WTC11 (cell line): ENCODE results near the gene SOX6. TPM values are rescaled to one million over a fixed set of nuclear protein-coding genes. Genes with fewer than 3 reads are reported as not detected.

Experiments
- ATAC-seq: fragments of 200-7000 bp; cut with Tn5 transposase; 2 replicates; pipeline ENCODE4 v1.10.0; 2021; ENCODE audit warnings: mild to moderate bottlenecking, moderate library complexity
- CTCF ChIA-PET: fragments of 300-600 bp; sonication (Branson Sonifier 250); formaldehyde crosslinking; loops from one replicate; lab custom pipeline; 2021; ENCODE audit warnings: antibody characterized with exemption; lab: Charles Lee
- POLR2A ChIA-PET: fragments of 350-600 bp; sonication (Branson Sonifier 250); formaldehyde crosslinking; loops from one replicate; lab custom pipeline; 2021; ENCODE audit warnings: antibody characterized with exemption; lab: Charles Lee
- DNase-seq: peaks from one replicate; pipeline ENCODE4 v3.0.0; 2021; ENCODE audit warnings: low spot score
- H3K27ac Mint-ChIP-seq: 2 replicates; pipeline ENCODE4 v1.8.0; 2021; ENCODE audit warnings: mixed read lengths
- H3K27me3 Mint-ChIP-seq: 2 replicates; pipeline ENCODE4 v1.8.0; 2021; ENCODE audit warnings: low read depth, mild to moderate bottlenecking, moderate library complexity, mixed read lengths
- H3K36me3 Mint-ChIP-seq: 2 replicates; pipeline ENCODE4 v1.8.0; 2021; ENCODE audit warnings: mixed read lengths
- H3K4me1 Mint-ChIP-seq: 2 replicates; pipeline ENCODE4 v1.8.0; 2022; ENCODE audit warnings: mixed read lengths
- H3K4me3 Mint-ChIP-seq: 2 replicates; pipeline ENCODE4 v1.8.0; 2021; ENCODE audit warnings: mild to moderate bottlenecking, moderate library complexity, mixed read lengths
- H3K9me3 Mint-ChIP-seq: 2 replicates; pipeline ENCODE4 v1.8.0; 2021; ENCODE audit warnings: mixed read lengths
- GTF2I ChIP-seq: fragments of 250-450 bp; sonication (Bioruptor Pico); conservative IDR thresholded peaks from 2 replicates; pipeline ENCODE4 v1.4.0; 2021; ENCODE audit warnings: mild to moderate bottlenecking
- JAZF1 ChIP-seq: fragments of 250-450 bp; sonication (Bioruptor Pico); IDR thresholded peaks from 2 replicates; pipeline ENCODE4 v1.9.0; 2021; ENCODE audit warnings: moderate library complexity, mild to moderate bottlenecking, inconsistent platforms
- MYBL2 ChIP-seq: sonication (generic); formaldehyde crosslinking; IDR thresholded peaks from 2 replicates; pipeline ENCODE4 v1.8.1; 2023; ENCODE audit warnings: mild to moderate bottlenecking, moderate library complexity, missing genetic modification reagents
- SMAD4 ChIP-seq: sonication (generic); formaldehyde crosslinking; IDR thresholded peaks from 2 replicates; pipeline ENCODE4 v1.8.0; 2022; ENCODE audit warnings: mild to moderate bottlenecking, missing genetic modification reagents
- ZNF121 ChIP-seq: sonication (generic); formaldehyde crosslinking; IDR thresholded peaks from 2 replicates; pipeline ENCODE4 v1.8.0; 2023; ENCODE audit warnings: missing genetic modification reagents
- ZNF232 ChIP-seq: sonication (generic); formaldehyde crosslinking; IDR thresholded peaks from 2 replicates; pipeline ENCODE4 v1.8.0; 2022; ENCODE audit warnings: mild to moderate bottlenecking, missing genetic modification reagents
- ZNF423 ChIP-seq: fragments of 250-450 bp; sonication (Bioruptor Pico); IDR thresholded peaks from 2 replicates; pipeline ENCODE4 v2.1.2; 2022; ENCODE audit warnings: mild to moderate bottlenecking, moderate library complexity
- total RNA-seq: library from RNA; stranded (reverse); gene quantifications from 3 replicates; pipeline ENCODE4 v1.2.3, GENCODE V29; 2021
- TF ChIP-seq, protein P1 (sequence below): fragments of 250-450 bp; sonication (Bioruptor Pico); IDR thresholded peaks from 2 replicates; pipeline ENCODE4 v1.9.0; 2021; ENCODE audit warnings: mild to moderate bottlenecking, borderline replicate concordance
- TF ChIP-seq, protein P2 (sequence below): sonication (generic); formaldehyde crosslinking; IDR thresholded peaks from 2 replicates; pipeline ENCODE4 v1.8.1; 2022; ENCODE audit warnings: missing genetic modification reagents, borderline replicate concordance
- TF ChIP-seq, protein P3 (sequence below): sonication (generic); formaldehyde crosslinking; IDR thresholded peaks from 2 replicates; pipeline ENCODE4 v1.8.0; 2023; ENCODE audit warnings: missing genetic modification reagents, mild to moderate bottlenecking, borderline replicate concordance
- TF ChIP-seq, protein P4 (sequence below): fragments of 250-450 bp; sonication (Bioruptor Pico); IDR thresholded peaks from 2 replicates; pipeline ENCODE4 v1.9.0; 2021; ENCODE audit warnings: moderate library complexity, mild to moderate bottlenecking, inconsistent platforms, borderline replicate concordance
- TF ChIP-seq, protein P5 (sequence below): fragments of 250-450 bp; sonication (Bioruptor Pico); IDR thresholded peaks from 2 replicates; pipeline ENCODE4 v1.9.0; 2021; ENCODE audit warnings: mild to moderate bottlenecking
- TF ChIP-seq, protein P6 (sequence below): sonication (generic); formaldehyde crosslinking; IDR thresholded peaks from 2 replicates; pipeline ENCODE4 v1.8.0; 2023; ENCODE audit warnings: missing genetic modification reagents
- TF ChIP-seq, protein P7 (sequence below): sonication (generic); formaldehyde crosslinking; IDR thresholded peaks from 2 replicates; pipeline ENCODE4 v1.8.1; 2022; ENCODE audit warnings: mild to moderate bottlenecking, missing genetic modification reagents, moderate library complexity, borderline replicate concordance

Gene SOX6
- total RNA-seq, 1 experiment from 2014 or later, result 0.13 TPM

DNA sequence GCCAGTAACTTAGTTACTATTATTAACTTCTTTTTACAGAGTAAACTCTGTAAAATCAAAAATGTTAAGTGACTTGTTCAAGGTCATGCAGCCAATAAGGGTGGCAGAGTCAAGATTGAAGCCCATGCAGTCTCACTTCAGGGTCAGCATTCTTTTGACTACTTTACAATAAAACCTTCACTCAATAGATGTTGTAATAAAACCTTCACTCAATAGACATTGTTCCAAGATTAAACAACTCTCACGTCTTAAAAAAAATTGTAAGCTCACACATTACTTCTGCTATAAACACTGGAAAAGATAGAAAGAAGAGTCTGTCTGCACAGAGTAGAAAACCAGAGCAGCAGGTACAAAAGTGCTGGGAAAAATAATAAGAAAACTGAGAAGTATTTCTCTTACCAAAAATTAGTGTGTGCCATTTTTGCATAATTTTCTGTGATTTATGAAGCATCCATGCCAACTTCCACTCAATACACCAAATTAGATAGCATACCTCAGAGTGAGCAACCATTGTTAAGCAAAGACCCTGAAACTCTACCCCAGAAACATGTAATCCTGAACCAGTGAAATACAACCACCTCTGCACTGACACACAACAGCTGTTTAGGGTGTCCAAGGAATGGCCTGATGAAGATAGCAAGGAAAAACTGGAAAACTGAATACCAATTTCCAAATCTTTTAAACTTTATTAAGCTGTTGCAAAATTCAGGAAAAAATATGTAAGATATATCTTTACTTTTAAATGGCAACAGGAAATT is 4.9 kb upstream of the SOX6 start:
- Mint-ChIP-seq H3K9me3 (no peaks in the 10 kb centered on the region), H3K27ac (no peak overlapping the region), H3K36me3 (no peaks in the 10 kb centered on the region), H3K4me1 (peaks cover 5% of the 10 kb centered on the region), H3K4me3 (no peak overlapping the region), H3K27me3 (peaks cover 7% of the 10 kb centered on the region)
- no peak for ATAC-seq
- DNase-seq, result no peak
- CTCF ChIA-PET, result no interaction called here
- POLR2A ChIA-PET, result no interaction called here
- TF ChIP-seq, protein P1, sequence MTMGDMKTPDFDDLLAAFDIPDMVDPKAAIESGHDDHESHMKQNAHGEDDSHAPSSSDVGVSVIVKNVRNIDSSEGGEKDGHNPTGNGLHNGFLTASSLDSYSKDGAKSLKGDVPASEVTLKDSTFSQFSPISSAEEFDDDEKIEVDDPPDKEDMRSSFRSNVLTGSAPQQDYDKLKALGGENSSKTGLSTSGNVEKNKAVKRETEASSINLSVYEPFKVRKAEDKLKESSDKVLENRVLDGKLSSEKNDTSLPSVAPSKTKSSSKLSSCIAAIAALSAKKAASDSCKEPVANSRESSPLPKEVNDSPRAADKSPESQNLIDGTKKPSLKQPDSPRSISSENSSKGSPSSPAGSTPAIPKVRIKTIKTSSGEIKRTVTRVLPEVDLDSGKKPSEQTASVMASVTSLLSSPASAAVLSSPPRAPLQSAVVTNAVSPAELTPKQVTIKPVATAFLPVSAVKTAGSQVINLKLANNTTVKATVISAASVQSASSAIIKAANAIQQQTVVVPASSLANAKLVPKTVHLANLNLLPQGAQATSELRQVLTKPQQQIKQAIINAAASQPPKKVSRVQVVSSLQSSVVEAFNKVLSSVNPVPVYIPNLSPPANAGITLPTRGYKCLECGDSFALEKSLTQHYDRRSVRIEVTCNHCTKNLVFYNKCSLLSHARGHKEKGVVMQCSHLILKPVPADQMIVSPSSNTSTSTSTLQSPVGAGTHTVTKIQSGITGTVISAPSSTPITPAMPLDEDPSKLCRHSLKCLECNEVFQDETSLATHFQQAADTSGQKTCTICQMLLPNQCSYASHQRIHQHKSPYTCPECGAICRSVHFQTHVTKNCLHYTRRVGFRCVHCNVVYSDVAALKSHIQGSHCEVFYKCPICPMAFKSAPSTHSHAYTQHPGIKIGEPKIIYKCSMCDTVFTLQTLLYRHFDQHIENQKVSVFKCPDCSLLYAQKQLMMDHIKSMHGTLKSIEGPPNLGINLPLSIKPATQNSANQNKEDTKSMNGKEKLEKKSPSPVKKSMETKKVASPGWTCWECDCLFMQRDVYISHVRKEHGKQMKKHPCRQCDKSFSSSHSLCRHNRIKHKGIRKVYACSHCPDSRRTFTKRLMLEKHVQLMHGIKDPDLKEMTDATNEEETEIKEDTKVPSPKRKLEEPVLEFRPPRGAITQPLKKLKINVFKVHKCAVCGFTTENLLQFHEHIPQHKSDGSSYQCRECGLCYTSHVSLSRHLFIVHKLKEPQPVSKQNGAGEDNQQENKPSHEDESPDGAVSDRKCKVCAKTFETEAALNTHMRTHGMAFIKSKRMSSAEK (CRISPR knock-in tag), result no peak
- no peak for TF ChIP-seq ZNF232 (CRISPR knock-in tag)
- TF ChIP-seq SMAD4 (CRISPR knock-in tag), result no peak
- TF ChIP-seq, protein P2, sequence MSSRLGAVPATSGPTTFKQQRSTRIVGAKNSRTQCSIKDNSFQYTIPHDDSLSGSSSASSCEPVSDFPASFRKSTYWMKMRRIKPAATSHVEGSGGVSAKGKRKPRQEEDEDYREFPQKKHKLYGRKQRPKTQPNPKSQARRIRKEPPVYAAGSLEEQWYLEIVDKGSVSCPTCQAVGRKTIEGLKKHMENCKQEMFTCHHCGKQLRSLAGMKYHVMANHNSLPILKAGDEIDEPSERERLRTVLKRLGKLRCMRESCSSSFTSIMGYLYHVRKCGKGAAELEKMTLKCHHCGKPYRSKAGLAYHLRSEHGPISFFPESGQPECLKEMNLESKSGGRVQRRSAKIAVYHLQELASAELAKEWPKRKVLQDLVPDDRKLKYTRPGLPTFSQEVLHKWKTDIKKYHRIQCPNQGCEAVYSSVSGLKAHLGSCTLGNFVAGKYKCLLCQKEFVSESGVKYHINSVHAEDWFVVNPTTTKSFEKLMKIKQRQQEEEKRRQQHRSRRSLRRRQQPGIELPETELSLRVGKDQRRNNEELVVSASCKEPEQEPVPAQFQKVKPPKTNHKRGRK (CRISPR knock-in tag), result no peak
- TF ChIP-seq, protein P3, sequence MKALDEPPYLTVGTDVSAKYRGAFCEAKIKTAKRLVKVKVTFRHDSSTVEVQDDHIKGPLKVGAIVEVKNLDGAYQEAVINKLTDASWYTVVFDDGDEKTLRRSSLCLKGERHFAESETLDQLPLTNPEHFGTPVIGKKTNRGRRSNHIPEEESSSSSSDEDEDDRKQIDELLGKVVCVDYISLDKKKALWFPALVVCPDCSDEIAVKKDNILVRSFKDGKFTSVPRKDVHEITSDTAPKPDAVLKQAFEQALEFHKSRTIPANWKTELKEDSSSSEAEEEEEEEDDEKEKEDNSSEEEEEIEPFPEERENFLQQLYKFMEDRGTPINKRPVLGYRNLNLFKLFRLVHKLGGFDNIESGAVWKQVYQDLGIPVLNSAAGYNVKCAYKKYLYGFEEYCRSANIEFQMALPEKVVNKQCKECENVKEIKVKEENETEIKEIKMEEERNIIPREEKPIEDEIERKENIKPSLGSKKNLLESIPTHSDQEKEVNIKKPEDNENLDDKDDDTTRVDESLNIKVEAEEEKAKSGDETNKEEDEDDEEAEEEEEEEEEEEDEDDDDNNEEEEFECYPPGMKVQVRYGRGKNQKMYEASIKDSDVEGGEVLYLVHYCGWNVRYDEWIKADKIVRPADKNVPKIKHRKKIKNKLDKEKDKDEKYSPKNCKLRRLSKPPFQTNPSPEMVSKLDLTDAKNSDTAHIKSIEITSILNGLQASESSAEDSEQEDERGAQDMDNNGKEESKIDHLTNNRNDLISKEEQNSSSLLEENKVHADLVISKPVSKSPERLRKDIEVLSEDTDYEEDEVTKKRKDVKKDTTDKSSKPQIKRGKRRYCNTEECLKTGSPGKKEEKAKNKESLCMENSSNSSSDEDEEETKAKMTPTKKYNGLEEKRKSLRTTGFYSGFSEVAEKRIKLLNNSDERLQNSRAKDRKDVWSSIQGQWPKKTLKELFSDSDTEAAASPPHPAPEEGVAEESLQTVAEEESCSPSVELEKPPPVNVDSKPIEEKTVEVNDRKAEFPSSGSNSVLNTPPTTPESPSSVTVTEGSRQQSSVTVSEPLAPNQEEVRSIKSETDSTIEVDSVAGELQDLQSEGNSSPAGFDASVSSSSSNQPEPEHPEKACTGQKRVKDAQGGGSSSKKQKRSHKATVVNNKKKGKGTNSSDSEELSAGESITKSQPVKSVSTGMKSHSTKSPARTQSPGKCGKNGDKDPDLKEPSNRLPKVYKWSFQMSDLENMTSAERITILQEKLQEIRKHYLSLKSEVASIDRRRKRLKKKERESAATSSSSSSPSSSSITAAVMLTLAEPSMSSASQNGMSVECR (CRISPR knock-in tag), result no peak
- TF ChIP-seq ZNF423 (CRISPR knock-in tag), result no peak
- TF ChIP-seq MYBL2, result no peak
- TF ChIP-seq, protein P4, sequence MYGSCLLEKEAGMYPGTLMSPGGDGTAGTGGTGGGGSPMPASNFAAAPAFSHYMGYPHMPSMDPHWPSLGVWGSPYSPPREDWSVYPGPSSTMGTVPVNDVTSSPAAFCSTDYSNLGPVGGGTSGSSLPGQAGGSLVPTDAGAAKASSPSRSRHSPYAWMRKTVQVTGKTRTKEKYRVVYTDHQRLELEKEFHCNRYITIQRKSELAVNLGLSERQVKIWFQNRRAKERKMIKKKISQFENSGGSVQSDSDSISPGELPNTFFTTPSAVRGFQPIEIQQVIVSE (CRISPR knock-in tag), result no peak
- TF ChIP-seq, protein P5, sequence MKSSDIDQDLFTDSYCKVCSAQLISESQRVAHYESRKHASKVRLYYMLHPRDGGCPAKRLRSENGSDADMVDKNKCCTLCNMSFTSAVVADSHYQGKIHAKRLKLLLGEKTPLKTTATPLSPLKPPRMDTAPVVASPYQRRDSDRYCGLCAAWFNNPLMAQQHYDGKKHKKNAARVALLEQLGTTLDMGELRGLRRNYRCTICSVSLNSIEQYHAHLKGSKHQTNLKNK (CRISPR knock-in tag), result no peak
- TF ChIP-seq, protein P6, sequence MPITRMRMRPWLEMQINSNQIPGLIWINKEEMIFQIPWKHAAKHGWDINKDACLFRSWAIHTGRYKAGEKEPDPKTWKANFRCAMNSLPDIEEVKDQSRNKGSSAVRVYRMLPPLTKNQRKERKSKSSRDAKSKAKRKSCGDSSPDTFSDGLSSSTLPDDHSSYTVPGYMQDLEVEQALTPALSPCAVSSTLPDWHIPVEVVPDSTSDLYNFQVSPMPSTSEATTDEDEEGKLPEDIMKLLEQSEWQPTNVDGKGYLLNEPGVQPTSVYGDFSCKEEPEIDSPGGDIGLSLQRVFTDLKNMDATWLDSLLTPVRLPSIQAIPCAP (CRISPR knock-in tag), result no peak
- no peak for TF ChIP-seq JAZF1 (CRISPR knock-in tag)
- TF ChIP-seq GTF2I (CRISPR knock-in tag), result no peak
- no peak for TF ChIP-seq ZNF121 (CRISPR knock-in tag)
- TF ChIP-seq, protein P7, sequence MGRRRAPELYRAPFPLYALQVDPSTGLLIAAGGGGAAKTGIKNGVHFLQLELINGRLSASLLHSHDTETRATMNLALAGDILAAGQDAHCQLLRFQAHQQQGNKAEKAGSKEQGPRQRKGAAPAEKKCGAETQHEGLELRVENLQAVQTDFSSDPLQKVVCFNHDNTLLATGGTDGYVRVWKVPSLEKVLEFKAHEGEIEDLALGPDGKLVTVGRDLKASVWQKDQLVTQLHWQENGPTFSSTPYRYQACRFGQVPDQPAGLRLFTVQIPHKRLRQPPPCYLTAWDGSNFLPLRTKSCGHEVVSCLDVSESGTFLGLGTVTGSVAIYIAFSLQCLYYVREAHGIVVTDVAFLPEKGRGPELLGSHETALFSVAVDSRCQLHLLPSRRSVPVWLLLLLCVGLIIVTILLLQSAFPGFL (CRISPR knock-in tag), result no peak
